Keratinocyte (primary cell): ENCODE results near the gene STK32C. TPM values are rescaled to one million over a fixed set of nuclear protein-coding genes. Genes with fewer than 3 reads are reported as not detected.

Experiments used
- DNase-seq: peaks from one replicate; pipeline ENCODE4 v3.0.0-alpha.2; 2011; ENCODE audit warnings: low read depth, missing footprints, low spot score
- FAIRE-seq: peaks from 2 replicates; lab custom pipeline; 2011; peaks lifted over from hg19 to GRCh38; lab: Jason Lieb, UNC
- H2AFZ ChIP-seq: 2 replicates; pipeline ENCODE4 v1.6.0; 2012; ENCODE audit warnings: low read length, control low read depth, inconsistent platforms; ENCODE audit not compliant: control insufficient read depth
- H3K27ac ChIP-seq: 2 replicates; pipeline ENCODE4 v1.5.1; 2011; ENCODE audit warnings: low read length; ENCODE audit not compliant: control insufficient read depth, insufficient read depth
- H3K27me3 ChIP-seq: 3 replicates; pipeline ENCODE4 v1.6.0; 2011; ENCODE audit warnings: low read length; ENCODE audit not compliant: control insufficient read depth, insufficient read depth; ENCODE audit errors: extremely low read depth
- H3K36me3 ChIP-seq, 2 experiments: 2 replicates in 1 of 2; 3 replicates in 1 of 2; pipeline ENCODE4 v1.5.1; 2011; ENCODE audit warnings: low read length in 2 of 2, mild to moderate bottlenecking in 1 of 2; ENCODE audit not compliant: control insufficient read depth in 2 of 2, insufficient read depth in 2 of 2; ENCODE audit errors: extremely low read depth in 1 of 2
- H3K4me1 ChIP-seq: 3 replicates; pipeline ENCODE4 v1.5.1; 2011; ENCODE audit warnings: low read length; ENCODE audit not compliant: control insufficient read depth, insufficient read depth; ENCODE audit errors: extremely low read depth
- H3K4me2 ChIP-seq: 3 replicates; pipeline ENCODE4 v1.6.0; 2011; ENCODE audit warnings: low read depth, low read length; ENCODE audit not compliant: control insufficient read depth, insufficient read depth; ENCODE audit errors: extremely low read depth
- H3K4me3 ChIP-seq, 3 experiments: fragments of 200-600 bp in 1 of 3; sonication (generic) in 1 of 3; 2 replicates in 2 of 3; 3 replicates in 1 of 3; pipeline ENCODE4 v1.5.1; 2011 to 2016; ENCODE audit warnings: low read length in 3 of 3, mild to moderate bottlenecking in 3 of 3, control low read depth in 2 of 3, inconsistent platforms in 1 of 3, low read depth in 1 of 3, mixed read lengths in 1 of 3, mixed run types in 1 of 3, moderate library complexity in 1 of 3; ENCODE audit not compliant: control insufficient read depth in 2 of 3, insufficient read depth in 2 of 3; ENCODE audit errors: extremely low read depth in 1 of 3
- H3K79me2 ChIP-seq: 2 replicates; pipeline ENCODE4 v1.6.0; 2012; ENCODE audit warnings: low read length; ENCODE audit not compliant: control insufficient read depth, insufficient read depth
- H3K9ac ChIP-seq: 3 replicates; pipeline ENCODE4 v1.6.0; 2011; ENCODE audit warnings: low read length; ENCODE audit not compliant: control insufficient read depth, insufficient read depth; ENCODE audit errors: extremely low read depth
- H3K9me1 ChIP-seq: 3 replicates; pipeline ENCODE4 v1.6.0; 2011; ENCODE audit warnings: low read length; ENCODE audit not compliant: control insufficient read depth, insufficient read depth; ENCODE audit errors: extremely low read depth
- H3K9me3 ChIP-seq: 2 replicates; pipeline ENCODE4 v1.5.1; 2012; ENCODE audit warnings: low read depth, low read length; ENCODE audit not compliant: control insufficient read depth
- H4K20me1 ChIP-seq: 3 replicates; pipeline ENCODE4 v1.6.0; 2011; ENCODE audit warnings: low read length; ENCODE audit not compliant: control insufficient read depth, insufficient read depth; ENCODE audit errors: extremely low read depth
- CTCF ChIP-seq, 3 experiments: IDR thresholded peaks in 1 of 3; conservative IDR thresholded peaks in 1 of 3; optimal IDR thresholded peaks in 1 of 3; 2 replicates in 2 of 3; 3 replicates in 1 of 3; pipeline versions ENCODE3 to v1.5.1; 2011; ENCODE audit warnings: low read length in 3 of 3, mild to moderate bottlenecking in 3 of 3, moderate library complexity in 2 of 3, control low read depth in 1 of 3, inconsistent platforms in 1 of 3; ENCODE audit not compliant: insufficient read depth in 2 of 3; ENCODE audit errors: extremely low read depth in 1 of 3
- EZH2 ChIP-seq: IDR thresholded peaks from one replicate; pipeline ENCODE4 v1.6.1; 2012; ENCODE audit warnings: inconsistent platforms, mild to moderate bottlenecking, low read length, moderate library complexity
- dilution Hi-C: fragments of 300-500 bp; cut with MboI; formaldehyde crosslinking; loops from one replicate; pipeline ENCODE4 v1.7.0; 2020; ENCODE audit warnings: low sequenced_read_pairs; ENCODE audit not compliant: extremely low pct_ligation_motif_present
- polyA plus RNA-seq, 5 experiments: library from polyadenylated mRNA; depleted of rRNA in 3 of 5; stranded (reverse) in 3 of 5; stranded (forward) in 1 of 5; unstranded in 1 of 5; fragments of >200 nt; gene quantifications; 1 replicate in 1 of 5; 2 replicates in 3 of 5; 3 replicates in 1 of 5; pipeline versions ENCODE4 v1.2.1 to v1.2.3, GENCODE V29; 2011 to 2012; ENCODE audit warnings: missing spikeins in 2 of 5, low read depth in 1 of 5, low replicate concordance in 1 of 5

STK32C gene
- polyA plus RNA-seq, 1 donor (not counting 4 experiments of a cell fraction or from before 2014, with no cell fraction given), result 4.1 TPM

GRCh38 chr10:132243626-132244025 is 64.1 kb downstream of the STK32C start:
- Histone ChIP-seq H3K9me3 (no peaks in the 10 kb centered on the region), H3K27me3 (no peaks in the 10 kb centered on the region), H3K36me3 (no peaks in the 10 kb centered on the region), H4K20me1 (no peaks in the 10 kb centered on the region), H2AFZ (no peak overlapping the region), H3K4me2 (no peak overlapping the region), H3K27ac (no peak overlapping the region), H3K9ac (no peak overlapping the region), H3K9me1 (no peaks in the 10 kb centered on the region), H3K79me2 (no peaks in the 10 kb centered on the region), H3K4me1 (no peaks in the 10 kb centered on the region), H3K4me3 (no peak overlapping the region)
- dilution Hi-C loops, result no loop called here
- no peak for TF ChIP-seq CTCF (optimal IDR thresholded peaks at IDR 0.05 in 1 of 3, IDR thresholded peaks at IDR 0.05 in 1 of 3, conservative IDR thresholded peaks at IDR 0.05 in 1 of 3; ENCODE audit: extremely low read depth in 1 of 3, insufficient read depth in 2 of 3, low read length in 3 of 3)
- TF ChIP-seq EZH2, result no peak
- FAIRE-seq (no peak), DNase-seq (no peak)

- H4K20me1 ChIP-seq, result no peaks in the 10 kb centered on the region
- H3K27ac ChIP-seq, result no peak overlapping the region
- DNase-seq, result no peak
- no peaks in the 10 kb centered on the region for H3K9me3 ChIP-seq
- TF ChIP-seq CTCF (optimal IDR thresholded peaks at IDR 0.05 in 1 of 3, IDR thresholded peaks at IDR 0.05 in 1 of 3, conservative IDR thresholded peaks at IDR 0.05 in 1 of 3; ENCODE audit: extremely low read depth in 1 of 3, insufficient read depth in 2 of 3, low read length in 3 of 3) (no peak), EZH2 (no peak)
- no peak overlapping the region for H3K9ac ChIP-seq
- no peaks in the 10 kb centered on the region for H3K9me1 ChIP-seq
- H3K36me3 ChIP-seq, result no peaks in the 10 kb centered on the region
- H3K79me2 ChIP-seq, result no peaks in the 10 kb centered on the region
- no peak for FAIRE-seq
- H3K4me3 ChIP-seq, result no peak overlapping the region
- dilution Hi-C loops, result no loop called here
- H3K27me3 ChIP-seq, result no peaks in the 10 kb centered on the region
- H3K4me1 ChIP-seq, result no peaks in the 10 kb centered on the region
- no peak overlapping the region for H2AFZ ChIP-seq
- H3K4me2 ChIP-seq, result no peak overlapping the region
Observed at GRCh38 chr10:132243141-132243540, 64.6 kb downstream of the STK32C start.
